H1 (cell line): ENCODE data around the gene GPR26. TPM values are rescaled to one million over a fixed set of nuclear protein-coding genes. Genes with fewer than 3 reads are reported as not detected.

ENCODE experiments used
- CTCF ChIA-PET: fragments of 300-600 bp; sonication (Branson Sonifier 250); formaldehyde crosslinking; loops from one replicate; lab custom pipeline; 2021; ENCODE audit not compliant: partially characterized antibody; lab: Charles Lee
- POLR2A ChIA-PET: fragments of 300-600 bp; sonication (Branson Sonifier 250); formaldehyde crosslinking; loops from one replicate; lab custom pipeline; 2021; ENCODE audit warnings: inconsistent platforms; ENCODE audit not compliant: partially characterized antibody; lab: Charles Lee
- DNase-seq, 2 experiments: peaks; one replicate each; pipeline versions ENCODE4 v3.0.0 to v3.0.0-alpha.2; 2010 to 2022; ENCODE audit warnings: low spot score in 2 of 2, low read depth in 1 of 2, mixed read lengths in 1 of 2
- FAIRE-seq: peaks from 2 replicates; lab custom pipeline; 2011; peaks lifted over from hg19 to GRCh38; lab: Jason Lieb, UNC
- H2AFZ ChIP-seq: 2 replicates; pipeline ENCODE4 v1.8.1; 2012; ENCODE audit warnings: low read length, inconsistent platforms
- H2AK5ac ChIP-seq: 2 replicates; pipeline ENCODE4 v1.6.1; 2013; ENCODE audit warnings: low read depth, low read length
- H2BK120ac ChIP-seq: replicated peaks from 2 replicates; pipeline ENCODE3; 2013; ENCODE audit warnings: low read depth, low read length, inconsistent platforms
- H2BK12ac ChIP-seq: 2 replicates; pipeline ENCODE4 v1.6.1; 2013; ENCODE audit warnings: low read depth, low read length
- H2BK15ac ChIP-seq: 2 replicates; pipeline ENCODE4 v1.6.1; 2013; ENCODE audit warnings: low read length
- H2BK20ac ChIP-seq: 2 replicates; pipeline ENCODE4 v1.6.1; 2013; ENCODE audit warnings: low read length
- H2BK5ac ChIP-seq: 2 replicates; pipeline ENCODE4 v1.6.1; 2013; ENCODE audit warnings: low read depth, low read length
- H3K14ac ChIP-seq: 2 replicates; pipeline ENCODE4 v1.6.1; 2013; ENCODE audit warnings: inconsistent platforms; ENCODE audit not compliant: insufficient read length
- H3K18ac ChIP-seq: 2 replicates; pipeline ENCODE4 v1.6.1; 2013; ENCODE audit warnings: low read length; ENCODE audit errors: extremely low read depth
- H3K23ac ChIP-seq: 2 replicates; pipeline ENCODE4 v1.6.1; 2013; ENCODE audit warnings: inconsistent platforms; ENCODE audit not compliant: insufficient read length
- H3K23me2 ChIP-seq: 2 replicates; pipeline ENCODE4 v1.6.1; 2013; ENCODE audit warnings: low read depth, low read length
- H3K27ac ChIP-seq: 2 replicates; pipeline ENCODE4 v1.6.1; 2011; ENCODE audit warnings: low read depth, low read length, inconsistent platforms
- H3K27me3 ChIP-seq, 4 experiments: replicated peaks in 1 of 4; 1 replicate in 1 of 4; 2 replicates in 3 of 4; pipeline versions ENCODE4 v1.6.1 to v1.8.1; 2011 to 2013; ENCODE audit warnings: low read length in 3 of 4, mild to moderate bottlenecking in 3 of 4, inconsistent platforms in 2 of 4, mixed read lengths in 2 of 4, moderate library complexity in 1 of 4; ENCODE audit not compliant: control insufficient read depth in 3 of 4, insufficient read depth in 3 of 4; ENCODE audit errors: extremely low read depth in 1 of 4
- H3K36me3 ChIP-seq, 4 experiments: 2 replicates each; pipeline versions ENCODE4 v1.6.1 to v1.8.1; 2011 to 2013; ENCODE audit warnings: mild to moderate bottlenecking in 4 of 4, low read length in 3 of 4, moderate library complexity in 2 of 4, control low read depth in 1 of 4, inconsistent platforms in 1 of 4; ENCODE audit not compliant: insufficient read depth in 4 of 4, control insufficient read depth in 2 of 4
- H3K4ac ChIP-seq: replicated peaks from 2 replicates; pipeline ENCODE3; 2013; ENCODE audit warnings: low read length, low read depth, mixed read lengths, inconsistent platforms; ENCODE audit not compliant: insufficient read length
- H3K4me1 ChIP-seq, 4 experiments: replicated peaks in 1 of 4; 1 replicate in 1 of 4; 2 replicates in 3 of 4; pipeline versions ENCODE4 v1.6.1 to v1.8.1; 2011 to 2013; ENCODE audit warnings: low read length in 3 of 4, inconsistent platforms in 2 of 4, mixed read lengths in 1 of 4; ENCODE audit not compliant: insufficient read depth in 4 of 4, control insufficient read depth in 3 of 4
- H3K4me2 ChIP-seq, 2 experiments: 2 replicates each; pipeline versions ENCODE4 v1.6.1 to v1.8.1; 2011 to 2013; ENCODE audit warnings: low read depth in 2 of 2, low read length in 2 of 2, control low read depth in 1 of 2, inconsistent platforms in 1 of 2, mild to moderate bottlenecking in 1 of 2; ENCODE audit not compliant: insufficient read depth in 1 of 2
- H3K4me3 ChIP-seq, 4 experiments: fragments of 200-600, 300-600 bp in 1 of 4; sonication (generic), shearing (Covaris generic), sonication (Bioruptor Twin) in 1 of 4; 2 replicates each; pipeline versions ENCODE4 v1.5.1 to v1.8.1; 2011 to 2016; ENCODE audit warnings: low read length in 4 of 4, low read depth in 3 of 4, control low read depth in 2 of 4, inconsistent platforms in 2 of 4, mild to moderate bottlenecking in 2 of 4, mixed read lengths in 1 of 4, moderate library complexity in 1 of 4; ENCODE audit not compliant: insufficient read depth in 2 of 4; ENCODE audit errors: extremely low read depth in 1 of 4
- H3K56ac ChIP-seq: replicated peaks from 2 replicates; pipeline ENCODE3; 2013; ENCODE audit warnings: low read depth, mild to moderate bottlenecking, mixed read lengths, low read length, inconsistent platforms; ENCODE audit not compliant: insufficient read length
- H3K79me1 ChIP-seq: 2 replicates; pipeline ENCODE4 v1.6.1; 2013; ENCODE audit warnings: low read depth, low read length, control low read depth
- H3K79me2 ChIP-seq, 2 experiments: 2 replicates each; pipeline versions ENCODE4 v1.6.1 to v1.8.1; 2012 to 2013; ENCODE audit warnings: low read length in 2 of 2, mild to moderate bottlenecking in 2 of 2, inconsistent platforms in 1 of 2; ENCODE audit not compliant: insufficient read depth in 2 of 2, control insufficient read depth in 1 of 2
- H3K9ac ChIP-seq, 4 experiments: replicated peaks in 1 of 4; 1 replicate in 1 of 4; 2 replicates in 3 of 4; pipeline versions ENCODE4 v1.6.1 to v1.8.1; 2011 to 2013; ENCODE audit warnings: low read depth in 3 of 4, low read length in 3 of 4, control low read depth in 2 of 4, mild to moderate bottlenecking in 2 of 4, moderate library complexity in 2 of 4, inconsistent platforms in 1 of 4; ENCODE audit errors: extremely low read depth in 1 of 4
- H3K9me3 ChIP-seq, 2 experiments: 2 replicates each; pipeline versions ENCODE4 v1.6.1 to v1.8.1; 2012 to 2013; ENCODE audit warnings: mild to moderate bottlenecking in 2 of 2, moderate library complexity in 2 of 2, control low read depth in 1 of 2, inconsistent platforms in 1 of 2, low read depth in 1 of 2, low read length in 1 of 2, mixed read lengths in 1 of 2; ENCODE audit not compliant: insufficient read depth in 2 of 2
- H4K20me1 ChIP-seq, 2 experiments: replicated peaks in 1 of 2; 2 replicates each; pipeline versions ENCODE3 to v1.8.1; 2011 to 2013; ENCODE audit warnings: inconsistent platforms in 2 of 2, low read length in 2 of 2, mild to moderate bottlenecking in 1 of 2; ENCODE audit not compliant: insufficient read depth in 2 of 2, control insufficient read depth in 1 of 2
- H4K5ac ChIP-seq: 2 replicates; pipeline ENCODE4 v1.6.1; 2013; ENCODE audit warnings: low read length, low read depth, mixed read lengths, inconsistent platforms; ENCODE audit not compliant: insufficient read length
- H4K8ac ChIP-seq: 2 replicates; pipeline ENCODE4 v1.8.0; 2013; ENCODE audit warnings: mild to moderate bottlenecking, moderate library complexity, low read length, inconsistent platforms; ENCODE audit not compliant: insufficient read depth; ENCODE audit errors: extremely low read depth
- H4K91ac ChIP-seq: replicated peaks from 2 replicates; pipeline ENCODE3; 2013; ENCODE audit warnings: low read length, mixed read lengths, inconsistent platforms; ENCODE audit not compliant: insufficient read length
- BACH1 ChIP-seq: IDR thresholded peaks from 2 replicates; pipeline ENCODE4 v1.6.1; 2012; ENCODE audit warnings: low read length, improper control_type of control experiment
- CBX8 ChIP-seq: fragments of 300-800, 300-1000 bp; sonication (generic); IDR thresholded peaks from 2 replicates; pipeline ENCODE4 v1.7.1; 2016; ENCODE audit warnings: low read depth, low read length, borderline replicate concordance
- E2F6 ChIP-seq: IDR thresholded peaks from 2 replicates; pipeline ENCODE4 v1.6.1; 2012; ENCODE audit warnings: inconsistent platforms
- JUN ChIP-seq: IDR thresholded peaks from 2 replicates; pipeline ENCODE4 v1.6.1; 2011; ENCODE audit warnings: low read depth, mild to moderate bottlenecking, improper control_type of control experiment, low read length
- KDM1A ChIP-seq: fragments of 200-600, 300-600 bp; sonication (generic); IDR thresholded peaks from 2 replicates; pipeline ENCODE4 v1.7.1; 2016; ENCODE audit warnings: mild to moderate bottlenecking, low read length, borderline replicate concordance
- KDM4A ChIP-seq: IDR thresholded peaks from one replicate; pipeline ENCODE4 v1.7.1; 2012; ENCODE audit warnings: low read depth, mild to moderate bottlenecking, moderate library complexity, low read length, inconsistent platforms; ENCODE audit not compliant: severe bottlenecking
- MAFK ChIP-seq: IDR thresholded peaks from 2 replicates; pipeline ENCODE4 v1.6.1; 2012; ENCODE audit warnings: low read depth, mild to moderate bottlenecking, improper control_type of control experiment, low read length
- NANOG ChIP-seq: IDR thresholded peaks from 2 replicates; pipeline ENCODE4 v1.6.1; 2011; ENCODE audit warnings: low read length, low read depth, mild to moderate bottlenecking, inconsistent platforms; ENCODE audit not compliant: insufficient read depth, poor library complexity, severe bottlenecking
- SIN3A ChIP-seq, 2 experiments: IDR thresholded peaks in 1 of 2; conservative IDR thresholded peaks in 1 of 2; 2 replicates each; pipeline ENCODE4 v1.6.1; 2011 to 2012; ENCODE audit warnings: low read length in 2 of 2, improper control_type of control experiment in 1 of 2, low read depth in 1 of 2, mild to moderate bottlenecking in 1 of 2
- SP2 ChIP-seq: IDR thresholded peaks from 2 replicates; pipeline ENCODE4 v1.6.1; 2012; ENCODE audit warnings: mild to moderate bottlenecking, low read length, inconsistent platforms
- TAF1 ChIP-seq: IDR thresholded peaks from 2 replicates; pipeline ENCODE4 v1.6.1; 2011; ENCODE audit warnings: mild to moderate bottlenecking, low read depth, low read length
- TCF12 ChIP-seq: IDR thresholded peaks from 2 replicates; pipeline ENCODE4 v1.6.1; 2011; ENCODE audit warnings: low read depth, mild to moderate bottlenecking, low read length
- WGBS, 2 experiments: shearing (Covaris generic) in 1 of 2; methylation state at CpG; one replicate each; pipeline versions ENCODE4 v1.1.6 to v1.1.7; 2013 to 2015; ENCODE audit warnings: low lambda C conversion rate in 2 of 2, mixed read lengths in 2 of 2, inconsistent platforms in 1 of 2, low coverage in 1 of 2, missing lambda C conversion rate in 1 of 2; ENCODE audit not compliant: insufficient replicate concordance in 2 of 2, insufficient coverage in 1 of 2, insufficient read length in 1 of 2; ENCODE audit errors: extremely low coverage in 1 of 2, missing lambda C conversion rate in 1 of 2; 5-methylcytosine and 5-hydroxymethylcytosine counted together
- polyA plus RNA-seq, 7 experiments: library from polyadenylated mRNA; depleted of rRNA in 3 of 7; stranded (reverse) in 5 of 7; unstranded in 2 of 7; fragments of >200 nt in 5 of 7; fragments of 200-250 nt in 2 of 7; gene quantifications; 1 replicate in 5 of 7; 2 replicates in 1 of 7; 4 replicates in 1 of 7; pipeline versions ENCODE4 v1.2.1 to v1.2.3, GENCODE V29; 2011 to 2013; ENCODE audit warnings: missing spikeins in 2 of 7, mixed read lengths in 2 of 7
- total RNA-seq: library from RNA; stranded (reverse); fragmentation: NEBNext Ultra II Directional; extraction: Animal tissue kit (Norgen Biotek cat#: 25700); gene quantifications from 2 replicates; pipeline ENCODE4 v1.2.1, GENCODE V29; 2021

GPR26 gene
- total and polyA plus RNA-seq, 2 of the 8 experiments (the other 6 are each of a cell fraction or from before 2014, with no cell fraction given) = 0.09 to 0.21 TPM

DNA sequence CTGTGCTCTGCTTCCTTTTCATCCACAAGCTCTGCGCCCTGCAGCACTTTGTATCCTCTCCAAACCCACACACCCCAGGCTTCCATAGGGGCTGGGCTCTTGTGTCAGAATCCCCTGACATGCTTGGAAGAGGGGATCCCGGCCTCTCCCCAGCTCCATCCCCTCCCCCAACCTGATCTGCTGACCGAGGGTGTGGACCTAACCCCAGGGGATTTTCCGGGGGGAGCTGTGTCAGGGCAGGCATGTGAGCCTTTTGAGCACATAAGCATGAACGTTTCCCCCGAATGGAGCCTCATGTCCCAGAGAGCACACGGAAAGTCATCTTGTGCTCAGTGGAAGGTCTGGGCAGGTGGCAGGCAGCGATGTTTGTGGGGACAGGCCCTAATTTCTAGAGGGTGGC, 17.7 kb downstream of the GPR26 start:
- Histone ChIP-seq H3K36me3 (no peaks in the 10 kb centered on the region), H2BK12ac (no peak overlapping the region), H3K18ac (no peak overlapping the region), H2BK15ac (no peak overlapping the region), H3K79me2 (no peaks in the 10 kb centered on the region), H4K5ac (no peak overlapping the region), H2BK120ac (no peak overlapping the region), H4K8ac (no peak overlapping the region), H2BK5ac (no peak overlapping the region), H3K79me1 (no peaks in the 10 kb centered on the region), H3K14ac (no peak overlapping the region), H3K4me3 (no peak overlapping the region), H3K9ac (no peak overlapping the region), H3K23me2 (no peaks in the 10 kb centered on the region; the same call in 1 of the 2 replicates), H3K23ac (no peak overlapping the region), H4K91ac (no peak overlapping the region), H3K27ac (no peak overlapping the region), H2AFZ (no peak overlapping the region), H2BK20ac (no peak overlapping the region), H3K27me3 (no peaks in the 10 kb centered on the region; a peak in 1 of 7 replicates), H3K56ac (no peak overlapping the region), H3K4ac (no peak overlapping the region), H3K4me1 (no peaks in the 10 kb centered on the region), H2AK5ac (no peak overlapping the region), H4K20me1 (no peaks in the 10 kb centered on the region), H3K4me2 (no peak overlapping the region), H3K9me3 (no peaks in the 10 kb centered on the region)
- no peak for DNase-seq
- POLR2A ChIA-PET = no interaction called here
- 87% methylated on average over 8 of the region's 8 CpGs; no CpG with 5 or more reads in 1 of the 2 experiments for WGBS, 2 experiments
- CTCF ChIA-PET = interaction anchor here (1.3 to 2.2 kb wide), 3 partner anchors 14 to 102 kb away, joined by 3 to 8 read pairs (median 3); no protein-coding TSS in a partner anchor
- no peak for TF ChIP-seq SP2
- no peak for TF ChIP-seq TAF1
- no peak for TF ChIP-seq E2F6
- TF ChIP-seq KDM4A = no peak
- TF ChIP-seq CBX8 = no peak
- no peak for TF ChIP-seq BACH1
- no peak for TF ChIP-seq KDM1A
- TF ChIP-seq JUN = no peak
- TF ChIP-seq NANOG = no peak
- no peak for TF ChIP-seq MAFK
- no peak for TF ChIP-seq TCF12
- no peak for TF ChIP-seq SIN3A (conservative IDR thresholded peaks at IDR 0.05 in 1 of 2, IDR thresholded peaks at IDR 0.05 in 1 of 2; ENCODE audit: low read depth in 1 of 2, low read length in 2 of 2)
- FAIRE-seq = no peak
